CD4-positive, alpha-beta T cell treated with Interleukin-17A for 1 hour (primary cell): Measurements from ENCODE around the gene CCDC91.
"Not testable (repeated sequence)": the region's sequence is repeated elsewhere in the genome, so short reads cannot be mapped to it uniquely, and the experiment has no call there.

ENCODE experiments used
- DNase-seq: peaks from one replicate; pipeline ENCODE4 v3.0.0-alpha.2; 2020

CCDC91 gene

GRCh38 chr12:28378736-28379135 lies 188.5 kb downstream of the CCDC91 start:
- no peak for DNase-seq

GRCh38 chr12:28379779-28380178 lies 189.5 kb downstream of the CCDC91 start:
- DNase-seq, result not testable (repeated sequence)

GRCh38 chr12:28383368-28383767 lies 193.1 kb downstream of the CCDC91 start:
- no peak for DNase-seq

- DNase-seq, result no peak
These were observed 198.6 kb downstream of the CCDC91 start for GRCh38 chr12:28388879-28389278.

GRCh38 chr12:28390206-28390605 lies 199.9 kb downstream of the CCDC91 start:
- no peak for DNase-seq

GRCh38 chr12:28390761-28391385 lies 200.6 kb downstream of the CCDC91 start:
- DNase-seq, result no peak

GRCh38 chr12:28409892-28410291 lies 219.6 kb downstream of the CCDC91 start:
- no peak for DNase-seq

GRCh38 chr12:28413460-28414109 lies 223.3 kb downstream of the CCDC91 start:
- no peak for DNase-seq

GRCh38 chr12:28415755-28416154 lies 225.5 kb downstream of the CCDC91 start:
- no peak for DNase-seq

- DNase-seq, result no peak
These were observed 231.1 kb downstream of the CCDC91 start for GRCh38 chr12:28421374-28421773.

- DNase-seq, result no peak
These were observed 234.7 kb downstream of the CCDC91 start for GRCh38 chr12:28424965-28425364.

GRCh38 chr12:28425526-28425925 lies 235.3 kb downstream of the CCDC91 start:
- no peak for DNase-seq

GRCh38 chr12:28427046-28427445 lies 236.8 kb downstream of the CCDC91 start:
- no peak for DNase-seq

GRCh38 chr12:28440081-28440608 lies 249.9 kb downstream of the CCDC91 start:
- no peak for DNase-seq

- no peak for DNase-seq
These were observed 251.8 kb downstream of the CCDC91 start for GRCh38 chr12:28442101-28442500.

- no peak for DNase-seq
These were observed 253.1 kb downstream of the CCDC91 start for GRCh38 chr12:28443337-28443736.

- DNase-seq, result no peak
These were observed 255.8 kb downstream of the CCDC91 start for GRCh38 chr12:28446031-28446430.

- DNase-seq, result no peak
These were observed 263.4 kb downstream of the CCDC91 start for GRCh38 chr12:28453686-28454085.

GRCh38 chr12:28456934-28457710 lies 266.9 kb downstream of the CCDC91 start:
- no peak for DNase-seq

GRCh38 chr12:28457785-28458184 lies 267.5 kb downstream of the CCDC91 start:
- no peak for DNase-seq

- no peak for DNase-seq
These were observed 269.2 kb downstream of the CCDC91 start for GRCh38 chr12:28459481-28459880.

- no peak for DNase-seq
These were observed 270.3 kb downstream of the CCDC91 start for GRCh38 chr12:28460420-28461130.

GRCh38 chr12:28463396-28463795 lies 273.1 kb downstream of the CCDC91 start:
- no peak for DNase-seq
